Adipose tissue (tissue), 3 donors: ENCODE data around the gene MAST4. TPM values are rescaled to one million over a fixed set of nuclear protein-coding genes. Genes with fewer than 3 reads are reported as not detected.

Experiments used
- H3K27ac ChIP-seq: one replicate; pipeline ENCODE4 v1.5.1; 2013; ENCODE audit warnings: low read depth, low read length
- WGBS, 3 donors: extraction: QIAGEN DNeasy Blood & Tissue Kit; methylation state at CpG; one replicate each; pipeline ENCODE4 v1.1.7; 2013; 5-methylcytosine and 5-hydroxymethylcytosine counted together
- polyA plus RNA-seq, 3 donors: library from polyadenylated mRNA; stranded (reverse); fragments of 200-250 nt; gene quantifications; one replicate each; pipeline ENCODE4 v1.2.3, GENCODE V29; 2013
- donor health status: healthy with polysubstance abuse.
- donor health status: Bipolar disorder and iron deficiency.
- donor health status: healthy.

Gene MAST4
- polyA plus RNA-seq, 3 donors = 2.7 to 16.6 (median 11.8) TPM

- 68 to 82% (median 78%) methylated on average over 2 of the region's 2 CpGs for WGBS, 3 donors
- H3K27ac ChIP-seq = no peak overlapping the region
Measured at GRCh38 chr5:67211926-67212325, 615.7 kb downstream of the MAST4 start.

DNA sequence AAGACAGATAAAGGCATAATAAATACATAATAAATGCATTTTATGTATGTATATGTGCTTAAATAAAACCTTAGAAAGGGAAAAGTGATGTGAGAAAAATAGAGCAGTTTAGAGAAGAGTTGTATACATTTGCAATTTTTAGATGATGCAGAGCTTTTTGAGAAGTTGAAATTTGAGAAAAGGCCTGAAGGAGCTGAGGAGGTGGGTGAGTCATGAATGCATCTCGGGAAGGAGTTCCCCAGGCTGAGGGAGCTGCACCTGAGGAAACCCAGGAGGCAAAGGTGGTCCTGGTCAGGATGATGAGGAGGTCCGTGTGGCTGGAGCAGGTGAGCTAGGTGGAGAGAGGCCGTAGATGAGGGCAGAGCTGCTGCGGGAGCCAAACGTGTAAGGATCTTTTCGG lies 617.8 kb downstream of the MAST4 start:
- WGBS, 3 donors = 84 to 94% (median 90%) methylated on average over 6 of the region's 6 CpGs
- no peak overlapping the region for H3K27ac ChIP-seq

DNA sequence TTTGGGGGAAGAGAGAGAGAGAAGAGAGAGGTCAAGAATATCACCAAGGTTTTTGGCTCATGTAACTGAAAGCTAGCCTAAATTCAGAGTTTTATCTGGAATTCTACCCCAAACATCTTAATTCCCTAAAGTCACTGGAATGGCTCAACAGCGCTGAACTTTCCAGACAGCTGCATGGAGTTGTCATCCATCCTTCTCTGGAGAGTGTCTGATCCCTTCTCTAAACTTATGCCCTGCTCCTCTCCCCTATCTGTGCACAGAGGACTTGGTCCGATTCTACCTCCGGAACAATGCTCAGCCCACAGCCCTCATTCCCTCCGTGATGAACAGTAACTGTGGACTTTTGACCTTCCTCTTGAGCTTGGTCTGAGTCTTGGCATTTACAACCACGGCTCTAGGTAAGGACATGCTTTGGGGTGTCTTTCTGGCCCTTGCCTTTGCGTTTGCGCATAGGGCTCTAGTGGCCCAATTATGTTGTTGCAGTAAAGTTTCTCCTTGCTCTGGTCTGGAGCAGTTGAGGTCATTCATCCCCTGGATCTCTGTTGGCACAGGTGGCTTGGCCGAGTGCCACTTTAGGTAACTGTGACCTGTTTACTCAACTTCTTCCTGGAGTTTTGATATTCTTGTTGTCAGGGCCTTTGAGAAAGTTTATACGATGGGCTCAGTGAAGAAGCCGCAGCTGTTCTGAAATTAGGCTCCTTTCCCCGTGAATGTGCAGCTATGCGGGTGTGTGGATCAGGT lies 618.7 kb downstream of the MAST4 start:
- 57 to 87% (median 82%) methylated on average over 12 of the region's 12 CpGs for WGBS, 3 donors

DNA sequence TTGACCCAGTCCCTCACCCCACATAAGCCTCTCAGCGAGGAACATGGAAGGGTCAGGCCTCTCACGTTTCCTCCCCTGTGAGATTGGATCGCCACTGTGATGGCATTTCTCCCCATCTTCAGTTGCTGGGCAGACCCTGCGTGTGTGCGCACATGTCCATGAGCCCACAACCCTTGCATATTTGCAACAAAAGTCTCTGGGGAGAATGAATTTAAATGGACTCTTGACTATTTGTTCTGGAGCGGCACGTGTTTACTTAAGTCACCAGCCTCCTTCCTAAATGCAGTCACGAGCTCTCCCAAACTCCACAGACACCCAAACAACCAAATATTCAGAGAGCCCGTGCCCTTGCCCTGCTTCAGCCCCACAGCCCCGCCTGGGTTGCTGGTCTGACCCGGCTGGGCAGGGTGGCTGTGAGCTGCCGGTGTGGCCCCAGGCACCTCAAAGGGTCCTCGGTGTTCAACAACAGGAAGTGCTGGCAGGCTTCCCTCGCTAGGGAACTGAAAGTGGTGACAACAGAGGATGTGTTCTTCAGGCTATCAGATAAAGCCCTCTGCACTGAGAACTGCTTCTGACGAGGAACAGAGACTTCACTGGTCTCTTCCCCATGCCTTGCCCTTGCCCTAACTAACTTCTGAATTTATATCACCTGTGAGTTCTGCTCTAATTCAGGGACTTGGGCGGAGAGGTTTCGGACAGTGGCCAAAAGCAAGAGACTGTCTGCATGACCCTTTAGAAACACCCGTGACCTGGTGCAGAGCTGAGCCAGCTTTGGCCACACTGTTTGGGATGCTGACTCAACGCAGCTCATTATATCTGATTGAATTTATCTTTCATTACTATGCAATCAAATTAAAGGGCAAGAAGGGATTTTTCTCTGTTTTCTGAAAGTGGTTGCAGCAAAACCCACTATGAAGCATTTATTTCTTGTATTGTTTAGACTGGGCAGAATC lies 619.6 kb downstream of the MAST4 start:
- H3K27ac ChIP-seq = no peak overlapping the region
- WGBS, 3 donors = 40 to 44% (median 42%) methylated on average over 19 of the region's 19 CpGs

More for the DNA sequence above, 618.7 kb downstream of the MAST4 start:
- H3K27ac ChIP-seq = no peak overlapping the region

GRCh38 chr5:67216564-67216963 lies 620.4 kb downstream of the MAST4 start:
- no peak overlapping the region for H3K27ac ChIP-seq
- 97 to 98% (median 98%) methylated on average over 1 of the region's 1 CpG for WGBS, 3 donors
